K562 (cell line): ENCODE data around the gene CHPF. TPM values are rescaled to one million over a fixed set of nuclear protein-coding genes. Genes with fewer than 3 reads are reported as not detected.
A peak's percentile ranks its signal among the peaks of the same experiment; 100 is the strongest.

ENCODE experiments used
- CTBP1 ChIP-seq: fragments of 450-650 bp; IDR thresholded peaks from 2 replicates; pipeline ENCODE4 v1.6.1; 2016; ENCODE audit warnings: borderline replicate concordance
- FOS ChIP-seq: IDR thresholded peaks from 3 replicates; pipeline ENCODE4 v1.6.1; 2011; ENCODE audit not compliant: insufficient read length; ENCODE audit errors: extremely low read depth
- HDAC1 ChIP-seq, 2 experiments: fragments of 450-650 bp; IDR thresholded peaks; 2 replicates each; pipeline ENCODE4 v1.6.1; 2016 to 2017; ENCODE audit warnings: inconsistent platforms in 1 of 2, mild to moderate bottlenecking in 1 of 2, moderate library complexity in 1 of 2
- MYC ChIP-seq, 2 experiments: fragments of 250-450 bp in 1 of 2; sonication (Bioruptor Pico) in 1 of 2; IDR thresholded peaks; 2 replicates each; pipeline versions ENCODE4 v1.5.1 to v1.6.1; 2012 to 2021; ENCODE audit warnings: low read depth in 2 of 2, borderline replicate concordance in 1 of 2, improper control_type of control experiment in 1 of 2, low read length in 1 of 2, mild to moderate bottlenecking in 1 of 2, moderate library complexity in 1 of 2
- NONO ChIP-seq, 2 experiments: fragments of 200-400 bp in 1 of 2; fragments of 450-650 bp in 1 of 2; formaldehyde crosslinking in 1 of 2; IDR thresholded peaks; 2 replicates each; pipeline ENCODE4 v1.6.1; 2017; ENCODE audit warnings: low read depth in 2 of 2, mild to moderate bottlenecking in 2 of 2, moderate library complexity in 2 of 2, low read length in 1 of 2
- NR2C2 ChIP-seq, 2 experiments: fragments of 200-800 bp in 1 of 2; sonication (Bioruptor generic) in 1 of 2; sonication (generic) in 1 of 2; formaldehyde crosslinking in 1 of 2; IDR thresholded peaks; 2 replicates each; pipeline versions ENCODE4 v1.6.1 to v1.8.0; 2016 to 2022; ENCODE audit warnings: mild to moderate bottlenecking in 1 of 2, missing compliant biosample characterization in 1 of 2, missing genetic modification characterization in 1 of 2, missing genetic modification reagents in 1 of 2
- PHF20 ChIP-seq: fragments of 450-650 bp; IDR thresholded peaks from 2 replicates; pipeline ENCODE4 v1.6.1; 2018; ENCODE audit not compliant: partially characterized antibody
- RB1 ChIP-seq: fragments of 450-650 bp; IDR thresholded peaks from 2 replicates; pipeline ENCODE4 v1.6.1; 2017; ENCODE audit warnings: low read depth, mild to moderate bottlenecking
- RBFOX2 ChIP-seq: fragments of 200-400 bp; formaldehyde crosslinking; IDR thresholded peaks from 2 replicates; pipeline ENCODE4 v1.6.1; 2017; ENCODE audit warnings: low read depth, mild to moderate bottlenecking, low read length, moderate library complexity
- RUNX1 ChIP-seq: sonication (generic); IDR thresholded peaks from 2 replicates; pipeline ENCODE4 v1.6.1; 2016; ENCODE audit warnings: antibody characterized with exemption, low read depth
- SAP30 ChIP-seq: fragments of 200-600 bp; sonication (generic); IDR thresholded peaks from 2 replicates; pipeline ENCODE4 v1.6.1; 2012; ENCODE audit warnings: borderline replicate concordance, low read depth, mild to moderate bottlenecking, moderate library complexity, low read length, control low read depth, inconsistent platforms; ENCODE audit not compliant: insufficient read depth, poor library complexity, severe bottlenecking
- SP1 ChIP-seq: sonication (generic); formaldehyde crosslinking; IDR thresholded peaks from 2 replicates; pipeline ENCODE4 v1.8.1; 2022; ENCODE audit warnings: mild to moderate bottlenecking, missing genetic modification reagents
- ZC3H4 ChIP-seq: sonication (generic); formaldehyde crosslinking; IDR thresholded peaks from 2 replicates; pipeline ENCODE4 v1.9.0; 2021; ENCODE audit warnings: missing genetic modification reagents, borderline replicate concordance
- ZFP1 ChIP-seq: fragments of 450-650 bp; formaldehyde crosslinking; IDR thresholded peaks from 2 replicates; pipeline ENCODE4 v1.4.0; 2020; ENCODE audit warnings: mild to moderate bottlenecking, mixed read lengths
- ZNF324 ChIP-seq: fragments of 250-450 bp; sonication (Bioruptor Pico); IDR thresholded peaks from 2 replicates; pipeline ENCODE4 v1.4.0; 2020; ENCODE audit warnings: mild to moderate bottlenecking
- ZNF347 ChIP-seq: fragments of 450-650 bp; formaldehyde crosslinking; IDR thresholded peaks from 2 replicates; pipeline ENCODE4 v1.4.0; 2020; ENCODE audit warnings: low read depth, mild to moderate bottlenecking, moderate library complexity
- polyA plus RNA-seq, 8 experiments: library from polyadenylated mRNA; depleted of rRNA in 4 of 8; stranded (reverse) in 5 of 8; unstranded in 3 of 8; fragments of >200 nt; fragmentation: Nextera tagmentation in 2 of 8; fragmentation: Illumina TruSeq in 1 of 8; extraction: Ambion mirVana in 2 of 8; extraction: Trizol in 1 of 8; gene quantifications; 2 replicates each; pipeline versions ENCODE4 v1.2.1 to v1.2.3, GENCODE V29; 2011 to 2014; ENCODE audit warnings: inconsistent platforms in 1 of 8, missing spikeins in 1 of 8
- total RNA-seq, 7 experiments: library from RNA; depleted of rRNA in 6 of 7; stranded (reverse); fragments of >200 nt in 6 of 7; fragmentation: Illumina TruSeq in 2 of 7; extraction: Trizol in 2 of 7; gene quantifications; 2 replicates each; pipeline versions ENCODE4 v1.2.1 to v1.2.3, GENCODE V29; 2011 to 2021; ENCODE audit warnings: low replicate concordance in 1 of 7
- TF ChIP-seq, protein P1 (sequence below): sonication (generic); formaldehyde crosslinking; IDR thresholded peaks from 2 replicates; pipeline ENCODE4 v1.8.1; 2023; ENCODE audit warnings: mild to moderate bottlenecking, missing genetic modification reagents

CHPF gene
- total and polyA plus RNA-seq, 9 of the 15 experiments (the other 6 are each of a cell fraction or from before 2014, with no cell fraction given), result 0.15 to 57.2 (median 7.9) TPM

DNA sequence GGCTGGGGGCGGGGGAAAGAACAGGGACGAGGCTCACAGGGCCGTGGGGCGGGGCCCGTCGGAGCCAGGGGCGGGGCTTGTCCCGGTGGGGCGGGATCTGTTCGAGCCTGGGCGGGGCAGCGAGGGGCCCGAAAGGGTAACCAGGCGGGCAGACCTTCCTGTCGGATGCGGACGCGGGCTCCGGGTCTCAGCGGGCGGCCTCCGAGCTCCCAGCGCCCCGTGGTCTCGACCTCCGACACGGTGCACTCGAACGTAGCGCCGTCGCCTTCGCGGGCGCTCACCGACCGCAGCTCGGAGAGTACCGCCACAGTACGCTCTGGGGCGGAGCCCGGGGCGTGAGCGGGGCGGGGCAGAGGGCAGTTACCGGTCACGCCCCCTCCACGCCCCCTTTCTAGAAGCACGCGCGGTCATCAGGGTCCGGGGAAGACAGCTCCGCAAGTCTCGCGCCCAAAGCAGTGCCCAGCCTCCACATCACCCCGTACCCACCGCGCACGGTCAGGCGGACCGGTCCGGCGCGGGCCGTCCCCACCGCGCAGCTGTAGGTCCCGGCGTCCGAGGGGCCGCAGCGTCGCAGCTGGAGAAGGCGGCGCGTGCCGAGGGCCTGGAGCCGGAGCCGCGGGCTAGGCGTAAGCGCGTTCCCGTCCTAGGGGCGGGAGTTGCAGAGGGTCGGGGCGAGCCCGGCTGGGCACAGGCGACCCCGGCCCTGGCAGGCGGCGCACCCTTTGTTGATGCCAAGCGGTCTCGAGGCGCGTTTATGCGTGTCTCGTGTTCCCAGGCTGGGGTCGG, 9.0 kb upstream of the CHPF start (continued):
- TF ChIP-seq, protein P1, sequence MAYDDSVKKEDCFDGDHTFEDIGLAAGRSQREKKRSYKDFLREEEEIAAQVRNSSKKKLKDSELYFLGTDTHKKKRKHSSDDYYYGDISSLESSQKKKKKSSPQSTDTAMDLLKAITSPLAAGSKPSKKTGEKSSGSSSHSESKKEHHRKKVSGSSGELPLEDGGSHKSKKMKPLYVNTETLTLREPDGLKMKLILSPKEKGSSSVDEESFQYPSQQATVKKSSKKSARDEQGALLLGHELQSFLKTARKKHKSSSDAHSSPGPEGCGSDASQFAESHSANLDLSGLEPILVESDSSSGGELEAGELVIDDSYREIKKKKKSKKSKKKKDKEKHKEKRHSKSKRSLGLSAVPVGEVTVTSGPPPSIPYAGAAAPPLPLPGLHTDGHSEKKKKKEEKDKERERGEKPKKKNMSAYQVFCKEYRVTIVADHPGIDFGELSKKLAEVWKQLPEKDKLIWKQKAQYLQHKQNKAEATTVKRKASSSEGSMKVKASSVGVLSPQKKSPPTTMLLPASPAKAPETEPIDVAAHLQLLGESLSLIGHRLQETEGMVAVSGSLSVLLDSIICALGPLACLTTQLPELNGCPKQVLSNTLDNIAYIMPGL, result no peak
- TF ChIP-seq RB1 (peak; percentile 45; the same call in 1 of the 2 replicates), ZNF347 (CRISPR knock-in tag) (no peak), PHF20 (no peak), SAP30 (peak; percentile 75), FOS (no peak), HDAC1 (IDR thresholded peaks at IDR 0.05) (peak in 1 of 2 experiments; percentile 67; a peak in 2 of 4 replicates), NR2C2 (CRISPR knock-in tag; IDR thresholded peaks at IDR 0.05) (no peak), NR2C2 (tag; IDR thresholded peaks at IDR 0.05) (peak; percentile 57), RUNX1 (no peak), SP1 (CRISPR knock-in tag) (peak; percentile 89), ZNF324 (CRISPR knock-in tag) (no peak), RBFOX2 (peak; percentile 36; the same call in 1 of the 2 replicates), CTBP1 (0 out of 2 replicates have a peak, but pooled peaks have one; percentile 13), MYC (IDR thresholded peaks at IDR 0.05; ENCODE audit: low read depth, low read length) (no peak), MYC (CRISPR knock-in tag; IDR thresholded peaks at IDR 0.05; ENCODE audit: borderline replicate concordance, low read depth) (no peak), ZFP1 (CRISPR knock-in tag) (no peak), NONO (IDR thresholded peaks at IDR 0.05; ENCODE audit: low read depth in 2 of 2, low read length in 1 of 2) (no peak), ZC3H4 (CRISPR knock-in tag) (no peak)
